Fibroblast of peridontal ligament (primary cell): ENCODE data around the gene PDGFRB.

Experiments used
- DNase-seq: peaks from one replicate; pipeline ENCODE4 v3.0.0-alpha.2; 2010; ENCODE audit errors: extremely low read depth

PDGFRB gene

DNA sequence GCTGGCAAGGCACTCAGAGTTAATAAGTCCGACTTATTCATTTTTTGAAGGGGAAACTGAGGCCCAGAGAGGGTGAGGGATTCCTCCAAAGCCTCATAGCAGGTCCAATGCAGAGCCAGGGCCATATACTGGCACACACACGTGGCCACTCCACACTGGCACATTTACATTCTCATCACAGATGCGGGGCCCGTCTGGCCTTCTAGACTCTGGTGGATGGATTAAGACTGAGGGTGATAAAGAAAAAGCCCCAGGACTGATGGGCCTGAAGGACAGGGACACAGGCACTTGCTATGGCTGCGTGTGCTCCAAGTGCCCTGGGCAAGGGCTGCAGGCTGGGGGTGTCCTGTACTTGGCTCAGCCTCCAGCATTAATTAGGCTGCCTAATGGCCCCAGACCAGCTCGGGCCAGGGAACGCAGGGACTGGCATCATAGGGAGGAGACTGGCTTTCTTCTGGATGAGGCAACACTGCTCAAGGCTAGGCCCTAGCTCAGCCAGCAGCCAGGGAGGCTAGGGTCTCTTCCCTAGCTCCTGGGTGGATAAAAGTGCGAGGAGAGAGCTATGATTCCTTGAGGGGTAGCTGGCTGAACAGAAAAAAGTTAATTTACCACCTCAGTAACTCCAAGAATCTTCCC, 40.8 kb downstream of the PDGFRB start:
- DNase-seq = no peak

DNA sequence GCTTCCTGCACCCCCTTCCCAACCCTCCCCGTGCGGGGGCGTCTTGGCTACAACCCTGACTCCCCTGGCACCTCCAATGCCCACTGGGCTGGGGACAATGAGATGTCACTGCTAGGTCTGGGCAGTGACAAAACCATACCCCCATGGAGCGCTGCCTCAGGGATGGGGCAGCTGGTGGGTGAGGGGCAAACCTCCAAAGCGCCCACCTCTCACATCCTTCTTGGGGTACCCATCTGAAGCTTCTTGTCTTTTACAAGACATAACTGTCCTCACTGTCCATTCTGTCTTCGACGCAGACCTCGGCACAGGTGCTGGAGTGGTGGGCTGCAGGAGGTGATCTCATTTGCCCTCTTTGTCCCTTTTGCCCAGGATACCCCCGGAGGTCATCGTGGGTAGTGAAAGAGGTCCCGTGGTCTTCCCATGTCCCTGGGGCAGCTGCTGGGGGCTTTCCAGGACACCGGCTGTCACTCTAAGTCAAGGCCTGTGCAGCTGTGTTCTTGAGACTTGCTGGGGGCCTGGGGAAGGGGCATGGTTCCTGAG, 41.5 kb downstream of the PDGFRB start:
- no peak for DNase-seq

GRCh38 chr5:150113047-150113744, 42.4 kb downstream of the PDGFRB start:
- DNase-seq = peak; percentile 29

DNA sequence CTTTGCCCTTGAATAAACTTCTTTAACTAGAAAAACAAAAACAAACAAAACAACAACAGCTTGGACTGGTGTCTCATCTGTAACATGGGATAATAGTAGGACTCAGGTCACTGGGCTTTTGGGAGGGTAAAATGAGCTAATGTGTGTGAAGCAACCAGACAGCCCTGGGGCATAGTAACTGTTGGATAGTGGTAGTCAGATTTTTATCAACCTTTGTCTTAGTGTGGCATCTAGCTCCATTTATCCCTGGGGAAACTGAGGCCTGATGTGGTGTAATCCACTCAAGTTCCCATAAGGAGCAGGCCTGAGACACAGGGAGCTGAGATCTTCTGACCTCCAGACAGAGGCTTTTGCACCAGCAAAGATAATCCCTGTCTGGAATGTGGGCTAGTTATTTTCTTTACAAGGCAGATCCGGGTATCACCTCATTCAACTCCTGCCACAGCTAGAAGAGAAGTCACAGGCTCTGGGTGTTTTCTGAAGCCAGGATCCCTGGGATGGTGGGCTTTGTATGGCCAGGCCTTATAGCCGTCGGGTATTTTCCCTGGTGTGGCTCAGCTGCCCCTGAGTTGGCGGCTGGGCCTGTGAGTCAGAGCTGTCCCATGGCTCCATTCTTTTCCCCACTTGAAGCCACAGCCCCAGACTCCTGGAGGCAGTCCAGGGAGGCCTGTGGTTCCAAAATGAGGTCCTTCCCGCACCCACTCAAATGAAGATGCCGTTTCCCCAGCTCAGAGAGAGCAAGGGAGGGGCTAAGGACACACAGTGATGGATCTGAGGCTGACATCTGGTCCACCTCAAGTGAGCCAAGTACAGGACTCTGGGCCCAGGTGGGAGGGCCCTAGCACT, 43.2 kb downstream of the PDGFRB start:
- peak; percentile 90 for DNase-seq

DNA sequence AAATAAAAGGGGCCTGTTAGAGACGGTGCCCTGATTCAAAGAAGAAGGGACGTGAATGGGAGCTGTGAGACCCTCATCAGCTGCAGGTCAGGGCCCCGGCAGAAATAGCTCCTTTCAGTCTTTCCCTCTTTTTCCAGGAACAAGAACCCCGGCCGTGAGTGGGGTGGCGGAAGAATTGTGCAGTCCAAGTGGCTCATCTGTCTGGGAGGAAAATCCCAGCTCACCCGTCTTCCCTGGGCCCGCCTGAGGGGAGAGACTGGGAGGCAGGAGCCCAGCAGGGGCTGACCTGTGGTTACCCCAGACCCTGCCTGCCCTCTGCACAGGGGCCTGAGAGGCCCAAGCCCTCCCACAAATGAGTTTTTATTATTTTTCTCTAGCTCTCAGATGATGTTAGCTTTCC, 44.5 kb downstream of the PDGFRB start:
- no peak for DNase-seq

DNA sequence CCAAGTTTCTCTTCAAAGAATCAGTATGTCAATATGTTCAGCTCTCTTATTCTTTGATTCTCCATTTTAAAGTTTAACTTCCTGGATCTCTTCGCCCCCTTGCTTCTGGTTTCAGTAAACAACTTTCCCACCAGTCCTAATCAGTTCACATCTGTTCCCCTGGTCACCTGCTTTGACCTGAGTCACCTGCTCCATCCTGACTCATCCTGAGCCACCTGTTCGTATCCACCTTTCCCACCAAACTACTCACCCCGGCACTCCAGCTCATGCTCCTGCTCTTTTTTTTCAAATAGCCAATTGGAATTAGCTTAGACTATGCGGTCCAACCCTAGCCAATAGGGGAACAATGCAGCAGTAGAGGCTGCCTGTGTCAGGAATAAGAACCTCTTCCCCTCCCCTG, 45.7 kb downstream of the PDGFRB start:
- DNase-seq = no peak

GRCh38 chr5:150108711-150109514, 46.7 kb downstream of the PDGFRB start:
- no peak for DNase-seq

GRCh38 chr5:150107909-150108447, 47.7 kb downstream of the PDGFRB start:
- peak; percentile 78 for DNase-seq

- no peak for DNase-seq
These were observed 48.8 kb downstream of the PDGFRB start for GRCh38 chr5:150106674-150107426.

DNA sequence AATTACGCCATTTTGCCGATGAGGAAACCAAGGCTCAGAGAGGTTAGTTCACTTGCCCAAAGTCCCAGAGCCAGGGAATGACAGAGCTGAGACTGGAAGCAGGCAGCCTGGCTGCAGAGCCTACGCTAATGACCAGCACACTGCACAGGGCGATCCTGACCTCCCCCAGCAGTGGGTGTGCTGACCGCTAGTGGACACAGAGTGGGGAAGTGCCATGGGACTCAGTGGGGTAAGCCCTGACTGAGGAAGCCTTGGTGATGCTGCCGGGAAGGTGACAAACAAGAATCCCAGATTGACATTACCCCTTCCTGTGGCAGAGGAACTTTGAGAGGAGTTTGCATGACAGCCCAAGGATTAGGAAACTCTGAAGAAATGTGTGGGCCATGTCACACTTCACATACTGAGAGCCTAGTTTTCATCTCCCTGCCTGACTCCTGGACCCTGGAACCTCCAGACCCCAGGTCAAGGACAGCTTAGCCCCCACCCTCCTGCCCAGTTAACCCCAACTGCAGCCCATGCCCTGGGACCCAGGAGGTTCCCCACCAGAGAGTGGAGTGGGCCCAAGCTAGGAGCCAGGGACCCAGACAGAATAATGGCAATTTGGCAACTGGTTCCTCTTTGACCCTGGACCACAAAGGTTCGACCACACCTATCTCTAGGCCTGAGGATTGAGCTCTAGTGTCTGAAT, 49.6 kb downstream of the PDGFRB start:
- DNase-seq = no peak

GRCh38 chr5:150104550-150104870, 51.1 kb downstream of the PDGFRB start:
- DNase-seq = no peak

- DNase-seq = no peak
These were observed 51.7 kb downstream of the PDGFRB start for GRCh38 chr5:150103678-150104549.

DNA sequence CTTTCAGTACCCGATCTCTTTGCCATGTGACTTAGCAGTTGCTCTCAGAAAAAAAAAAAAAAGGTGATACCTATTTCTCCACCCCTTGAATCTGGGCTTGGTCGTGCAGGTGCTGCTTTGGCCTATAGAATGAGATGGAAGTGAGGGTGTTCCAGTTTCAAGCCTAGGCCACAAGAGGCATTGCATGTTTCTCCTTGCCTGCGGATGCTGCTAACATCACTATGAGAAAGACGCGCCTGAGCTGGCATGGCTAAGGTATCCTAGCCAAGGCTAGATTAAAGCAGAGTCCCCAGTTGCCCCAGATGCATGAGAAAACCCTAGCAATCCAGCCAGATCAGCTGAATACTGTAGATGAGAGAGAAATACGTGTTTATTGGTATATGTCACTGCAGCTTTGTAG, 54.6 kb downstream of the PDGFRB start:
- no peak for DNase-seq

DNA sequence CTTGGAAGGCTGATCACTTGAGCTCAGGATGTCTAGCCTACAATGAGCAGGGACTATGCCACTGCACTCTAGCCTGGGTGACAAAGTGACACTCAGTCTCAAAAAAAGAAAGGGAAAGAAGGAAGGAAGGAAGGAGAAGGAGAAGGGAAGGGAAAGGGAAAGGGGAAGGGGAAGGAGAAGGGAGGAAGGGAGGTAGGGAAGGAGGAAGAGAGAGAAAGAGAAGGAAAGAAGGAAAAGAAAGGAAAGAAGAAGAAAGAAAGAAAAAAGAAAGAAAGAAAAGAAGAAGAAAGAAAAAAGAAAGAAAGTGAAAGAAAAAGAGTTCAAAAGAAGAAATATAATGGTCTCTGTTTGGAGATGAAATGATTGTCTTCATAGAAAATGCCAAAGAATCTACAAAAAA, 58.5 kb downstream of the PDGFRB start:
- DNase-seq = no peak

DNA sequence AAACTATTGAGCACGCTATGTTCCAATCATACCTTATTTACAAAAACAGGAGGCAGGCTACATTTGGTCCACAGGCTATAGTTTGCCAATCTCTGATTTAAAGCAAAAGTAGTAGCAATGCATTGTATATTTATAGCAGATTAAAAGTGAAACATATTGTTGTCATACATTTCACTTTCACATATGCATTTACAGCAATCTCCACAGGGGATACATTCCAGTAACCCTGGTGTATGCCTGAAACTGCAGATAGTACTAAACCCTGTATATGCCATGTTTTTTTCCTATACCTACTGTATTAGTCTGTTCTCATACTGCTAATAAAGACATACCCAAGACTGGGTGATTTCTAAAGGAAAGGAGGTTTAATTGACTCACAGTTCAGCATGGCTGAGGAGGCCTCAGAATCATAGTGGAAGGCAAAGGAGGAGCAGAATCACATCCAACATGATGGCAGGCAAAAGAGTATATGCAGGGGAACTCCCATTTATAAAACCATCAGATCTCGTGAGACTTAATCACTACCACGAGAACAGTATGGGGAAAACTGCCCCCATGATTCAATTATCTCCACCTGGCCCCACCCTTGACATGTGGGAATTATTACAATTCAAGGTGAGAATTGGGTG, 63.4 kb downstream of the PDGFRB start:
- DNase-seq = no peak

- no peak for DNase-seq
These were observed 69.5 kb downstream of the PDGFRB start, which contains the start of gene CSF1R for GRCh38 chr5:150085950-150086715. TSS of gene CSF1R (minus strand) at chr5:150086554. CDS start at chr5:150086427, 127 bp downstream.

GRCh38 chr5:150085191-150085912, 70.3 kb downstream of the PDGFRB start:
- DNase-seq = no peak
